A673 (cell line): ENCODE results near the gene MPPED2.

Experiments used
- CTCF ChIP-seq: fragments of 300-800, 200-600 bp; sonication (generic); conservative IDR thresholded peaks from 2 replicates; pipeline ENCODE4 v1.5.1; 2017; ENCODE audit warnings: low read depth, mild to moderate bottlenecking, antibody characterized with exemption, low read length, moderate library complexity, mixed read lengths
- EZH2 ChIP-seq: fragments of 200-600 bp; sonication (generic); IDR thresholded peaks from 2 replicates; pipeline ENCODE4 v1.6.1; 2017; ENCODE audit warnings: borderline replicate concordance, low read depth, mild to moderate bottlenecking, mixed read lengths, antibody characterized with exemption, low read length; ENCODE audit not compliant: poor library complexity, severe bottlenecking

GRCh38 chr11:30559004-30559403 lies 27.1 kb downstream of the MPPED2 start:
- TF ChIP-seq CTCF (no peak), EZH2 (no peak)
